SKM-1 treated with dmso at 0.1 percent for 144 hours (cell line): ENCODE measurements around the gene PTMA.

Source experiments
- DNase-seq: peaks from one replicate; lab custom pipeline; 2025; ENCODE audit not compliant: unreplicated experiment; lab: John Stamatoyannopoulos, UW

Gene PTMA

GRCh38 chr2:231674587-231675338 is 33.6 kb upstream of the PTMA start:
- peak; percentile 42 for DNase-seq

- no peak for DNase-seq
These were observed 32.1 kb upstream of the PTMA start for GRCh38 chr2:231676243-231676642.

DNA sequence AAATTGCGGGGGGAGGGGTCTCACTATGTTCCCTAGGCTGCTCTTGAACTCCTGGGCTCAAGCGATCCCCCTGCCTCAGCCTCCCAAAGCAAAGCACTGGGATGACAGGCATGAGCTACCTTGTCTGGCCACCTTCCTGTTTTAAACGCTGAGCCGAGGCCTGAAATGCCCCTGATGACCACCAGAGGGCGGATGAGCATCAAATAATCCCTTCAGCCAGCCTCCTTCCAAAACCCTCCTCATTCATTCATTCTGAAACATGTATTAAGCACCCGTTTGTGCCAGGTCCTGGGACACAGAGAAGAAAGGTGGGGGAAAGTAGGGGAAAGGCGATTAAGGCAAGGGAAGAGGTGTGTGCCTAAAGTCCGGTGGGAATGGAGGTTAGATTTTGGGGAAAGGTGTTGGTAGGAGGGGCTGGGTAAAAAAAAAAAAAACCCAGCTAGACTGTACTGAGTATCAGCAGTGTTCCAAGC is 30.7 kb upstream of the PTMA start:
- DNase-seq, result peak; percentile 71

DNA sequence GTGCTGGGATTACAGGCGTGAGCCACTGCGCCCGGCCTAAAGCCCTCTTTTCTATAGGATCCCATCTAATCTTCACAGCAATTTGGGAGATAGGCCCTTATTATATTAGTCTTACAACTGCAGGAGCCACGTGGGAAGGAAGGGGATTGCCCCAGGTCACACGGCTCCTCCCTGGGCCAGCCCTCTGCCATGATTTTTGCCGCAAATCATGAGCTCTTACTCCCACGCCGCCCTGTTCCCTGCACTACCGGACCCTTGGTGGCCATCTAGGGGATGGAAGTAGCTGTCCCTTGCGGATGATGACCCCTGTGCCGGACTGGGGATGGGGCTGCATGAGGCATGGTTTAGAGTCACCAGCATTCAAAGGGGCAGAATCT is 28.4 kb upstream of the PTMA start:
- DNase-seq, result no peak

DNA sequence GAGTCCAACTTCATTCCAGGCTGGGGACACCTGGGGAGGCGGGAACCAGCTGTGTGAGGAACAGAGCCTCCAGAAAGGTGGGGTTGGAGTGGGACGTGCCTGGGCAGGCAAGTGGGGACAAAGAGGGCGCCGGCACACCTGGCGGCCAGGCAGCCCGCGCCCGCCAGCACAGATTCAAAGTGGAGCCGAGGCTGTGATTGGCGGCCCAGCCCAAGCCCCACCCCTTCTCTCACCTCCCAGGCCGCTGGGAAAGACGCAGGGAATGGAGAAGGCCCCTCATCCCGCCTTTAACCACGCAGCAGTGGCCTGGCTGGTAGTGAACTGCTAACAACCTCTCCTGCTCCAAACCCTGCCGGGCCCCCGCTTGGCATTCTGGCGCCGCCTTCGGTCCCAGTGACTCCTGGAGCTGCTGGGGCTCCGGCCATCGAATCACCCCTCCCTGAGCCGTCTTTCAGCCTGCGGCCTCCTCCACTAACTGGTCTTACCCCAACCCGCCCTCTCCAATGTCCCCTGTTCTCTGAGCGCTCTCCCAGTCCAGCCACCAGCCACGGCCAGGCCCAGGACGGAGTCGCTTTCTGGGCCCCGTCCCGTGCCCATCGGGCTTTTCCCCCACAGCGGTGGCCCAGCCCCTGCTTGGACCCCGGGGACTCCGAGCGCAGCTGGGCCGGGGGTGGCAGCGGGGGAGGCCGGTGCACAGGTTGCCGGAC is 27.9 kb upstream of the PTMA start:
- no peak for DNase-seq

DNA sequence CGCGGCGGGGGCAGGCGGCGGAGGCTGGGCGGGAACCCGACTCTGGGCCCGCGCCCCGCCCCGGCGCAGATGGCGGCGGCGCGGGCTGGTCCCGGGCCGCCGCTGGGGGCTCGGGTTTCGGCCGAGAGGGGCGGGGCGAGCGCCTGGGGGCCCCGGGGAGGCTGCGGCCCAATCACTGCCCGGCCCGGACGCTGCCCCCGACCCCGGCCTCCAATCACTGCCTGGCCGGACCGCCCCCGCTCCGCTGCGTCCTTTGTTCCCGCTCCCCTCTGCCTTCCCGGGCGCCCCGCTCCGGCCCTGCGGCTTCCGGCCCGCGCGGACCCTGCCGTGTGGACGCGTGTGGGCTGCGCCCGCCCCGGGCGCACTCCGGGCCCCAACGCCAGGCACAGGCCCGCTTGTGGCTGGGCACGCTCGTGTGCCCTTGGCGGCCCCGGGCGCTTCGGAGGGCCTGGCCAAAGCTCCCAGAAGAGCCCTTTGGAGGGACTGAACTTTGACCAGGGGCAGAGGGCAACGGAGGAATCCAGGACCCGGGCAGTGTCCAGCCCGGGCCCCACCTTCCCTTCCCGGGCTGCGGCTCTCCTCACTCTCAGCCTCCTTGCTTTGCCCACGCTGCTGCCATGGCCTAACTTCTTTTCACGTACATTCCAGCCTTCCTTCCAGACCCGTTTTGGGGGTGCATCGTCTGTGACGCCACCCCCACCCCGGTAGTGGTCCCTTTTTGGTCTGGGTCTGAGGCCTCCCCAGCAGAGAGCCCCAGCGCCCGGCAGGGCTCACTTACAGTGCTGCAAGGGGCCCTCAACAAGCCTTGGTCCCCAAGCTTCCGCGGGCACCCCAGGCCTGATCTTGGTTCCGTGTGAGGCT is 27.1 kb upstream of the PTMA start:
- no peak for DNase-seq

DNA sequence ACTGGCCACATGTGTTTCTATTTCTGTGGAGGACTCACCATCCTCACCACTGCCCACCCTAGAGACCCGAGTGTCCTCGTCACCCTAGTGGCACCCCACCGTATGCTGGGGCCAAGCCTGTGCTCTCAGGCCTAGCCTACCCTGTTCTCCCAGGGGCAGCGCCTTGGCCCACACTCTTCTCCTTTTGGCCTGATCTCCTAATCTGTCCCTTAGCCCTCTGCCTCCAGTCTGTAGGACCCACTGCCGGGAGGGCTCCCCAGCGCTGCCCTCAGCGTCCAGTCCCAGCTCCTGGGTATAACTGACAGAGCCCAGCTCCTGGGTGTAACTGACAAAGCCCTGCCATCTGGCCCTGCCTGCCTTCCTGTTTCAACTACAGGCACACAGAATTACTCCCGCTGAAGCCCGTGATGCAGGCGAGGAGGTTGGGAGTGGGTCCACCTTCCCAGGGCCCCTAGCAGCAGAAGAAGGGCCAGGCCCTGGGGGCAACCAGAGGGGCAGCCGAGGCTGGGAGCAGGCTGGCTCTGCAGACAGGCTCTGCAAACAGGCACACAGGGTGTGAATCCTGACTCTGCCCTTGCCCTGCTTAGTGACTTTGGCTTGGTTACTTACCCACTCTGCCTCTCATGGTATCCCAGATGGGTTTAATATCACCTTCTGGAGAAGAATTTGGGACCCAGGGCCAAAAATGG is 25.6 kb upstream of the PTMA start:
- no peak for DNase-seq

- no peak for DNase-seq
These were observed 24.8 kb upstream of the PTMA start for GRCh38 chr2:231683292-231684235.

DNA sequence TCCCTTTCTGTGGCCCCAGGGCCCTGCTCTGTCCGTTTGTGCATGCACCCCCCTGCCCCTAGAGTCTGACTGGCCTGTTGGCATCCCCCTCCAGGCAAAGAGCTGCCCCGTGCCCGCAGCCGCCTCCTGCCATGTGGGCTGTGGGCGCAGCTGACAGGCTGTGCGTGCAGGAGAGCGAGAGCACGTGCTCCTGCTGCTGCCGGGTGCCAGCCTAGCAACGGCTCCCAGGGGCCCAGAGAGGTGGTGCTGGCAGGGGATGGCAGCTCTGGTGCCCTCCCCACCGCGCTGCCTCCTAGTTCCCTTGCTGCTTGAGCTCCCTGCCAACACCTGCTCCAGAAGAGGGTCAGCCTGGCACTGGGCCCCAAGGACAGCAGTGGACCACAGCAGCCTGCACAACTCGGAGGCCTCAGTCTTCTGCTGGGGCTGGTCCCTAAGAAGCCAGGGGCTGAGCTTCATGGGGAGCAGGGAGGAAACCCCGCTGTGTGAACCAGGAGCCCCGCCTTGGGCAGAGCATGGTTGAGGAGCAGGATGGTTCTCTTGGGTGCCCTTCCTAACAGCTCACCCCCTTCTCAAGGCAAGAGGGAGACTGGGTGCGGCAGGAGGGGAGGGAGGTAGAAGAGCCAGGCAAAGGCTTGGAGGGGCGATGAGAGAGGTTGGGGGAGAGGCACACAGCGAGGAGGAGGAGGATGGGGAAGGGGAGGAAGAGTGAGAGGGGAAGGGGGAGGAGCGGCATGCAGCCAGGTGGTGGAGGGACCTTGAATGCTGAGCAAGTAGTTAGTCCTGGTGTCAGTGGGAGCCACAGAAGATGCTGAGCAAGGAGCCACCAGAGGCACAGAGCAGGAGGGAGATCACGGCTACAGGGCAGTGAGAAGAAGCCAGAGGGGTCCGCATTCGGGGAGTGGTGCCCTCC is 23.8 kb upstream of the PTMA start:
- no peak for DNase-seq

DNA sequence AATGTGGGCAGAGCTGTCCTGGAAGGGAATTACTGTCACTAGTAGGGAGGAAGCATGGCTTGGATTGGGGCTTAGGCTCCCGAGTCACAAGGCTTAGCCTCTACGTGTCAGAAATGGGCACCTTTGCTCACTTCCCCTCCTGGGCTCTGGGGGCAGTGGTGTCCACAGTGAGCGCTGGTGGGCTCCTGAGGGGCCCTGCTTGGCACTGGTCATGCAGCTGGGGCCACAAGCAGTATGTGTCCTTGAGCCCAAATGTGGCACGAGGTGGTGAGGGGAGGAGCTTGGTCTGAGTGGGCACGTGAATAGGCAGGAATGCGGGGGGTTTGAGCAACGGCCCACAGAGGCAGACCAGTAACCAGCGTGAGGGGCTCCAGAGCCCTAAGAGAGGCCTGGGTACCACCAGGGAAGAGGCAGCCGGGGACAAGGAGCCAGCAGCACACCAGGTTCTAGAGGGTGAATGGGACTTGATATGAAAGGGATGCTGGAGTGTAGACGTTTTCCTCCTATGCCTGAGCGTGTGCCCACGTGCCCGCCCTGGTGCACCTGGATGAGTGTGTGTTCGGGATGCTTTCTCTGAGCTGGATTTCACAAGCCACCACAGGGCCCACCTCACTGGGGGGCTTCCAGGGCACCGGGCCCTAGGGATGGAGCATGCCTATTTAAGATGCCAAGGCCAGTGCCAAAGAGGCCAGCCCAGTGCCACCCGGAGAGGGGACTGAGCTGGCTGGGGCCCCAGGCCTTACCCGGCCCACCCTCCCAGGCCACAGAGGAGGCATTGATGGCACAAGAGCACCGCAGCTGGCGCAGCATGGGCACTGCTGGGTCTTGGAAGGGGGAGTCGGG is 22.8 kb upstream of the PTMA start:
- no peak for DNase-seq

GRCh38 chr2:231686192-231687100 is 21.9 kb upstream of the PTMA start:
- DNase-seq, result no peak

DNA sequence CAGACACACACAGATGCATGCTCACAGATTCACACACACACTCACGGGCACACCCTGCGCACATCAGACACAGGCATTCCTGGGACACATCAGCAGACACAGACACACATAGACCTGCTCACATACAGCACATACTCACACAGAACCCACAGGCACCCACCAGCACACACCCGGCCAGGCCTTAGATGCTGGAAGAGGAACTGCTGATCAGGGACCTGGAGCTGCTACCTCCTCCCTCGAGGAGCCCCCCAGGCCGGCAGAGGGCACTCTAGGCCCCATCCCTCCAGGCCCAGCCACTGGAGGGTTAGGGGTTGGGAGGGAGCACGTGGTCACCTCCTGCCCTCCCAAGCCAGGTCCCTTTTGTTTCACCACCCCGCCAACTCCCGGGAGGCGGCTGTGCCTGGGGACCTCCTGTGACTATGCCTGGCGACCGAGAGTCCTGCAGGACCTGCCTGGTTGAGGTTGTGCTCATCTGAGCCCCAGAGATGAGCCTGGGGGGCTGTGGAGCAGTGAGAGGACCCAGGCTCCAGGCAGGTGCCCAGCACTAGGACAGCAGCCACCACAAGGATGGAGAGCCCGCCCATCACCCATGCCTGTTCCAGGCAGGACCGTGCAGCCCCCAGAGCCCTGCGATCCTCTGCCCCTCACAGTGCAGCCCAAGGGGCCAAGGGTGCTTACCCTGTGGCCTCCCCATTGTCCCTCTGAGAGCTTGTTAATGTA is 21.0 kb upstream of the PTMA start:
- peak; percentile 90 for DNase-seq

DNA sequence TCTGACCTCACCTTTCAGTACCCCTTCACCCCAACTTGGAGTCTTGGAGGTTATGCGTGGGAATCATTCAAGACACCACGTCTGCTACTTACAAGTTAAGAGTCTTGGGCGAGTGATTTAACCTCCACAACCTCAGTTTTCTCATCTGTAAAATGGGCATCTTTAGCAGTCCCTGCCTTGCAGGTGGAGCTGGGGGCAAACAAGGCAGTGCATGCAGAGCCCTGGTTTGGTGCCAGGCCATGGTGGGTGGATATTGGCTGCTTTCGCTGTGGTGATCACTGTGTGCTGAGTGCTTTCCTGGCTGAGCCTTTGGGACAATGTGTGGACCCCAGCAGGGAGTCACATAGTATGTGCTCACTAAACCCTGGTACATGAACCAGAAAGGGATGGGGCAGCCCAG is 20.4 kb upstream of the PTMA start:
- no peak for DNase-seq

DNA sequence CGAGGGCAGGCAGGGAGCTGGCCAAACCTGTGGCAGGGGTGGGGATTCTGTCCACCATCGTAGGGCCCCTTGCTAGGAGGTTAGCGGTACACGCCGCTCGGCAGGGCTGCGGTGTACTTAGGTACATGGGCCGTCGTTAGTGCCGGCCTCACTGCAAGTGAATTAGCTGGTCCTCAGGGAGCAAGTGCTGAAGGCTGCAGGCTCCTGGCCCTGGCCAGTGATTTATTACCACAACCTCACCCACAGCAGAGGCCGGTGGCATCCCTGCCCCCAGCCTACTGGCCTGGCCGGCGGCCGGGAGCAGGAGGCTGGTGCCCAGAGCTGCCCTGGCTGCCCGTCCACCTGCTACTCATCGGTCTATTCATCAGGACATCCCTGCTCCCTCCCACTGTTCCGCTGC is 19.6 kb upstream of the PTMA start:
- no peak for DNase-seq

DNA sequence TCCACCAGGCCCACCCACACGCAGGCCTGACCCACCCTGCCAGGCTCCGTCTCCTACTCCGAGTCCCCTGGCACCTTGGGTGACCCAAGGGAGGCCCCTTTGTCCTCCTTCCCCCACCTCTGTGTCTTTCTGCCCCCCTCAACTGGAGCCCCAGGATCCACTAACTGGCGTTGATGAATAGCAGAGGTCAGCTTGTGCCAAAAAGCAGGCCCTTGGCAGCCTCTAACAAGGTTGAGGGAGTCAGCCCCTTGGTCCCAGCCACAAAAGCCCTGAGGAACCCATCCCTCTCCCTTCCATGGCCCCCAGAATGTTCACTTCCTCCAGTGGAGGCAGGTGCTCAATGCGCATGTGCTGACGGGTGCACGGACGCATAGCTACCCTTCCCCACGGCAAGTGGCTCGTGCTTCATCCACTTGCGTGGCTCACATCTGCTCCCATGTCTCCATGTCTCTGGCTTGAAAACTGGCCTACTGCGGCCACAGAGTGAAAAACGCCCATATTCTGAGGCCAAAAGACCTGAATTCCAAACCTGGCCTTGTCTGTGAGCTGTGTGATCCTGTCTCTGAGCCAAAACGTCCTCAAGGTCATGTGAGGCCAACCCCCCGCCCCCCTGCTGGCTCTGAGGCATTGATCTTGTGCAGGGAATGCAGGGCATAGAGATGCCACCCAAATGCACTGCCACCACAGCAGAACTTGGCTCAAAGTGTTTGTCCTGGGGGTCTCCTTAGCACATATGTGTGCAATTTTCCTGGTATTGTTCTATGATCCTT is 19.0 kb upstream of the PTMA start:
- DNase-seq, result no peak
